GM18858 (cell line): Measurements from ENCODE around the gene CAMTA1.
"Not testable (repeated sequence)": the region's sequence is repeated elsewhere in the genome, so short reads cannot be mapped to it uniquely, and the experiment has no call there.

ENCODE experiments used
- ATAC-seq: cut with Tn5 transposase; IDR thresholded peaks from one replicate; pipeline ENCODE4 v1.9.1; 2021; ENCODE audit not compliant: unreplicated experiment

Gene CAMTA1

GRCh38 chr1:7375329-7375728, 590.1 kb downstream of the CAMTA1 start:
- no peak for ATAC-seq

- no peak for ATAC-seq
Observed at GRCh38 chr1:7375781-7376660, 590.8 kb downstream of the CAMTA1 start.

- no peak for ATAC-seq
Observed at GRCh38 chr1:7376676-7377075, 591.4 kb downstream of the CAMTA1 start.

- no peak for ATAC-seq
Observed at GRCh38 chr1:7378346-7379130, 593.3 kb downstream of the CAMTA1 start.

GRCh38 chr1:7379441-7379971, 594.3 kb downstream of the CAMTA1 start:
- ATAC-seq, result no peak

- ATAC-seq, result not testable (repeated sequence)
Observed at GRCh38 chr1:7380068-7380467, 594.8 kb downstream of the CAMTA1 start.

- ATAC-seq, result no peak
Observed at GRCh38 chr1:7380712-7381111, 595.5 kb downstream of the CAMTA1 start.

- ATAC-seq, result not testable (repeated sequence)
Observed at GRCh38 chr1:7381729-7382128, 596.5 kb downstream of the CAMTA1 start.

GRCh38 chr1:7382971-7383370, 597.7 kb downstream of the CAMTA1 start:
- ATAC-seq, result no peak

- no peak for ATAC-seq
Observed at GRCh38 chr1:7383671-7384520, 598.6 kb downstream of the CAMTA1 start.

- no peak for ATAC-seq
Observed at GRCh38 chr1:7384679-7385078, 599.4 kb downstream of the CAMTA1 start.

GRCh38 chr1:7385471-7386225, 600.4 kb downstream of the CAMTA1 start:
- ATAC-seq, result no peak

- no peak for ATAC-seq
Observed at GRCh38 chr1:7386226-7387052, 601.2 kb downstream of the CAMTA1 start.

- no peak for ATAC-seq
Observed at GRCh38 chr1:7387053-7387927, 602.0 kb downstream of the CAMTA1 start.

GRCh38 chr1:7388141-7388487, 602.9 kb downstream of the CAMTA1 start:
- no peak for ATAC-seq

GRCh38 chr1:7388488-7389185, 603.4 kb downstream of the CAMTA1 start:
- no peak for ATAC-seq

GRCh38 chr1:7389201-7389905, 604.1 kb downstream of the CAMTA1 start:
- no peak for ATAC-seq
